ENCODE measurements around the gene PAIP2.
"Not testable (repeated sequence)": the region's sequence is repeated elsewhere in the genome, so short reads cannot be mapped to it uniquely, and the experiment has no call there.

Gene PAIP2

GRCh38 chr5:139378101-139378825 is 36.6 kb downstream of the PAIP2 start:
- no peak for DNase-seq (ENCODE audit: low read depth, low spot score)

- no peak for DNase-seq (ENCODE audit: low read depth, low spot score)
Measured at GRCh38 chr5:139378941-139379361, 37.3 kb downstream of the PAIP2 start.

- DNase-seq (ENCODE audit: low read depth, low spot score), result no peak
Measured at GRCh38 chr5:139379626-139380449, 38.2 kb downstream of the PAIP2 start.

GRCh38 chr5:139381837-139382761 is 40.4 kb downstream of the PAIP2 start:
- DNase-seq (ENCODE audit: low read depth, low spot score), result no peak

- DNase-seq (ENCODE audit: low read depth, low spot score), result no peak
Measured at GRCh38 chr5:139382807-139383206, 41.2 kb downstream of the PAIP2 start.

DNA sequence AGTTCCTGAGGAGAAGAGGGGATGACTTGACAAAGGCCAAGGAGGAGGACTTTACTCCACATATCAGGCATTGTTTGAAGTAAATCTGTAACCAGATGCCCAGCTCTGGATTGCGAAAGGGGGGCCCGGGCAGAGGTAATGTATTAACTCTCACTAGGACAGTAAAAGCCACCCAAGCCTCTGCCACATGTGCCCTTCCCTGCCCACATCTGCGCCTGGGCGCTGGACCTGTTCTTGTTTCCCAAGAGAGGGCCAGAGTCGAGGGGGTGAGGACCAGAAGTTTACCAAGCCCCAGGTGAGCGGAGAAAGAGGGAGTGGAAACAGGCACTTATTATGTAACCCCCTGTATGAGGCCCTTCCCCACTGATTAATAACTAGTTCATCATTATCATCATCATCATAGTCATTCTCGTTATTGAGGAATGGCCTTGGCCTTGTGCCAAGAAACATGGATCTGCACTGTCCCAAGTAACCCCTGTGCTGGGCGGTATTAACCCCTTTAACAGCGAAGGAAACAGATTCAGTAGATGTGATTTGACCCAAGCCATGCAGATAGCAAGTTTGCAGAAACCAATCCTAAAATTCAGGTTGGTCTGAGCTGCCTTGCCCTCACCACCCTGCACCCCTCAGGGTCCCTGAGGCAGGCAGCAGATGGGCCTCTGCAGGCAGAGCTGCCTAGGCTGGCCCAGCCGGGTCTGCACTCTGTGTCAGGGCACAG is 41.8 kb downstream of the PAIP2 start, which contains the start of gene SLC23A1:
Gene SLC23A1, minus strand, starts transcription at position 23 of the 718 bp plus-strand sequence. CDS start 44 bp downstream, outside the sequence.
- DNase-seq (ENCODE audit: low read depth, low spot score), result no peak

DNA sequence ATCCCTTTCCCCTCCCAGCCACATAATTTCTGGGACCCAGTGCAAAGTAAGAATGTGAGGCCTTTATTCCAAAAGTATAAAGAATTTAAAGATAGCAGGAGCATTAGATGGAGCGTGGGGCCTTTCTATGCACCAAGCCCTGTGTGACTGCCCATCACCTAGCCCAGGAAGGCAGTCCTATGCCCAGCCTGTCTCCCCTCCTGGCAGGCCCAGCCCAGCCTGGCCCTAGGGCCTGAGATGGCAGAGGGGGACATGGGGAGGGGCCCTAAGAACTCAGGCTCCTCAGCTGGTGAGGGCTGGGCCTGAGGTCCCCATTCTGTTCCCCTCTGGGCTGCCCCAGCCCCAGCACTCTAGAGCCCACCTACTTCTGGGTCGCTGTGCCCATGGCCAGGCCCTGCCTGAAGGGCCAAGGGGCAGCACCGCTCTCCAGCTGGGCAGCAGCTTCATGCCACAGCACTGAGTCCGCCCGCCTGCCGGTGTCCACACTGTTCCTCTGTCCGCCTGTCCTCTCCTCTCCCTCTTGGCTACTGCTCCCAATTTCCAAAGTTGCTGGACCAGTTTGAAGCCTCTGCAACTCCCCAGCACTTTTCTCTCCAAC is 42.4 kb downstream of the PAIP2 start:
- DNase-seq (ENCODE audit: low read depth, low spot score), result no peak

DNA sequence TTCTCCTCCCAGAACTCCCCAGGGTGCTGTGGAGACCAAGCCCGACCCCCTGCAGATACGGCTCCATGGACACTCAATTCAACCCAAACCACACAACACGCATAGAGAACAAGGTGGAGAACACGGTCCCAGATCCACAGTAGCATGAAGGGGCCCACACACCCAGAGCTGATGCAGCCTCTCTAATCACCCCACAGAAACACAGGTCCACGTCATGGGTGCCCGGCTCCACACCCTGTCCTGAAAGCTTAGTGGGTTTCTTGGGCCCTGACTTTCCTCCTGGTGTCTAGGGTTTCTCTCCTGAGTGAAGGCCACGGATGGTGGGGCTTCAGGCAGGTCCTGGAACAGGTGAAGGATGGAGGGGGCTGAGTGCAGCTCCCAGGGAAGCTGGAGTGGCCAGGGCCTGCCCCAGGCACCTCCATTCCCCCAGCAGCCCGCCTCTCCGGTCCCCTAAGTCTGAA is 43.0 kb downstream of the PAIP2 start:
- no peak for DNase-seq (ENCODE audit: low read depth, low spot score)

- DNase-seq (ENCODE audit: low read depth, low spot score), result no peak
Measured at GRCh38 chr5:139385061-139386049, 43.7 kb downstream of the PAIP2 start.

GRCh38 chr5:139386050-139386438 is 44.4 kb downstream of the PAIP2 start:
- no peak for DNase-seq (ENCODE audit: low read depth, low spot score)

GRCh38 chr5:139386956-139387355 is 45.3 kb downstream of the PAIP2 start:
- not testable (repeated sequence) for DNase-seq (ENCODE audit: low read depth, low spot score)

DNA sequence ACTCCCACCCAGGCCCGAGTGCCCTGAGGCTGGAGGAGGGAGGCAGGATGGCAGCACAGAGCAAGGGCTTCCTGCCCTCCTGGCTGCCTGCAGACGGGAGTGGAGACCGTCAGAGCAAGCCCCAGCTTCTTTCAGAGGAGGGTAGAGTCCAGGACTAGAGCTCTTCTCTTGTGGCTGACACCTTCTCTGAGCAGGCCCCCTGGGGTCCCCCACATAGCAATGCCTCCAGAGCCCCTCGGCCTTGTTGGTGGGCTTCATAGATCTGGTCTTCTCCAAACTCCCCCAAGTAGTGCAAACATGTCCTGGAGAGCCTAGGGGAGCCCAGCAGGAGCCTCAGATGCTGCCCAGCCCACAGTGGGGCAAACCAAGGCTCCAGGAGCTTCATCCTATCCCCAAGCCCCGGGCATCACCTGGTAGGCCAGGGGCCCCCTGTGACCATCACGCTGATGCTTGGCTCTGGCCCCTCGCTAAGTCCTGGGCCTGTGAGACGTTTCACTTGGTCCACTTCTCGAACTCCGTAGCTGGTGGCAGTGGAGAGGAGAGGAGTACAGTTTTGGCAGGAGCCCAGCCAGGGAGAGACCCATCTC is 46.0 kb downstream of the PAIP2 start:
- no peak for DNase-seq (ENCODE audit: low read depth, low spot score)

- DNase-seq (ENCODE audit: low read depth, low spot score), result no peak
Measured at GRCh38 chr5:139388198-139388821, 46.7 kb downstream of the PAIP2 start.

- no peak for DNase-seq (ENCODE audit: low read depth, low spot score)
Measured at GRCh38 chr5:139389701-139390638, 48.3 kb downstream of the PAIP2 start, which contains the start of gene MZB1. TSS of gene MZB1 (minus strand) at chr5:139389913. CDS start at chr5:139389856, 57 bp downstream.

GRCh38 chr5:139390639-139391569 is 49.2 kb downstream of the PAIP2 start:
- no peak for DNase-seq (ENCODE audit: low read depth, low spot score)

Measured in activated CD4-positive, CD25-positive, alpha-beta regulatory T cell treated with anti-CD3 and anti-CD28 coated beads, Interleukin-2, amount 50 U/mL, for 16 hours (primary cell).